Mucosa of gallbladder (tissue), 1 donor: ENCODE results near the gene TMCC3. TPM values are rescaled to one million over a fixed set of nuclear protein-coding genes. Genes with fewer than 3 reads are reported as not detected.
"Not testable (repeated sequence)": the region's sequence is repeated elsewhere in the genome, so short reads cannot be mapped to it uniquely, and the experiment has no call there.

Source experiments
- DNase-seq: peaks from one replicate; pipeline ENCODE4 v3.0.0-alpha.2; 2020; ENCODE audit warnings: low spot score
- total RNA-seq: library from RNA; stranded (reverse); gene quantifications from one replicate; pipeline ENCODE4 v1.2.1, GENCODE V29; 2021
- donor health status: DM: no; HTN: no; CAD: no.

The TMCC3 gene
- total RNA-seq, 1 donor from 2014 or later = 6.1 TPM

GRCh38 chr12:94571556-94571955 is 78.8 kb downstream of the TMCC3 start:
- peak; percentile 83 for DNase-seq

GRCh38 chr12:94570161-94570560 is 80.2 kb downstream of the TMCC3 start:
- DNase-seq = no peak

- DNase-seq = no peak
Observed at GRCh38 chr12:94567761-94568160, 82.6 kb downstream of the TMCC3 start.

GRCh38 chr12:94566345-94566744 is 84.0 kb downstream of the TMCC3 start:
- no peak for DNase-seq

GRCh38 chr12:94565683-94566082 is 84.7 kb downstream of the TMCC3 start:
- no peak for DNase-seq

GRCh38 chr12:94563286-94563685 is 87.1 kb downstream of the TMCC3 start:
- no peak for DNase-seq

- peak; percentile 67 for DNase-seq
Observed at GRCh38 chr12:94561943-94562411, 88.4 kb downstream of the TMCC3 start.

GRCh38 chr12:94560431-94561221 is 89.7 kb downstream of the TMCC3 start:
- DNase-seq = no peak

GRCh38 chr12:94558612-94559011 is 91.7 kb downstream of the TMCC3 start:
- DNase-seq = no peak

GRCh38 chr12:94557746-94558295 is 92.5 kb downstream of the TMCC3 start:
- no peak for DNase-seq

- DNase-seq = no peak
Observed at GRCh38 chr12:94555687-94556086, 94.7 kb downstream of the TMCC3 start.

- no peak for DNase-seq
Observed at GRCh38 chr12:94553875-94554274, 96.5 kb downstream of the TMCC3 start.

- peak; percentile 22 for DNase-seq
Observed at GRCh38 chr12:94553130-94553519, 97.2 kb downstream of the TMCC3 start.

GRCh38 chr12:94551810-94552209 is 98.5 kb downstream of the TMCC3 start:
- DNase-seq = no peak

GRCh38 chr12:94550964-94551363 is 99.4 kb downstream of the TMCC3 start:
- no peak for DNase-seq

- not testable (repeated sequence) for DNase-seq
Observed at GRCh38 chr12:94548833-94549232, 101.5 kb downstream of the TMCC3 start.

GRCh38 chr12:94545935-94546771 is 104.2 kb downstream of the TMCC3 start:
- peak; percentile 48 for DNase-seq

- no peak for DNase-seq
Observed at GRCh38 chr12:94544355-94544754, 106.0 kb downstream of the TMCC3 start.

GRCh38 chr12:94538318-94538717 is 112.0 kb downstream of the TMCC3 start:
- no peak for DNase-seq

- DNase-seq = no peak
Observed at GRCh38 chr12:94536040-94536965, 114.1 kb downstream of the TMCC3 start.

GRCh38 chr12:94535510-94535921 is 114.8 kb downstream of the TMCC3 start:
- DNase-seq = no peak
